ENCODE results near the gene CSTF1.
A peak's percentile ranks its signal among the peaks of the same experiment; 100 is the strongest.

Gene CSTF1

DNA sequence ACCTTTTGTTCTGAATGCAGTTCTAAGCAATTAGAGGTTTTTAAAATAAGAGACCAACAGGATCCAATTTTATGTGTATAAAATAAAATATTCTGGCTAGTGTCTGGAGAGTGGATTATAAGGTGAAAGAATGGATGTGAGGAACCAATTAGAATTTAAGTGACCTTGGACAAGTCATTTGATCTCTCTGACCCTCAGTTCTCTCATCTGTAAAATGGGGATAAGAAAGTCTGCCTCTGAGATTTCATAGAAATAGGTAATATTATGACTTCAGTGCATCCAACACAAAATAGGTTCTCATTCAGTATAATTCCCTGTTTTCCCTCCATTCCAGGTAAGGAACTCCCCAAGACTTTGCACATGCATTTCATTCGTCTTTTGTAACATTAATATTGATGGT is 38.5 kb downstream of the CSTF1 start:
- no peak for DNase-seq

DNA sequence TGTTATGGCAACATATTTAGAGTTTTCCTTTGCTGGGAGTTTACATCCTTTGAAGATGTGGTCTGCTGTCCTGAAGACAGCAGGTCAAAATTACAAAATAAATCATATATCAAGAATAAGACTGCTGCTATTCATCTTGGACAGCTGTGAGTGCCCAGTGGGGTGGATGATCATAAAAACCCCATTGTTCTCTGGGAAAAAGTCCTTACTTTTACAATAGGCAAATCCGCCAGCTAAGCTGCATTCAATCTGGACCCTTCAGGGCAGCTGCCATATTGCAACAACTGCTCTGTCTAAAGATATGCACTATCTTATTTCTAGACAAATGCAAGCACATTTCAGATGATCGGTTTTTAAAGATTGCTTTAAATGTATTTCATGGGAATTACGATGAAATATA is 39.0 kb downstream of the CSTF1 start:
- DNase-seq = no peak

DNA sequence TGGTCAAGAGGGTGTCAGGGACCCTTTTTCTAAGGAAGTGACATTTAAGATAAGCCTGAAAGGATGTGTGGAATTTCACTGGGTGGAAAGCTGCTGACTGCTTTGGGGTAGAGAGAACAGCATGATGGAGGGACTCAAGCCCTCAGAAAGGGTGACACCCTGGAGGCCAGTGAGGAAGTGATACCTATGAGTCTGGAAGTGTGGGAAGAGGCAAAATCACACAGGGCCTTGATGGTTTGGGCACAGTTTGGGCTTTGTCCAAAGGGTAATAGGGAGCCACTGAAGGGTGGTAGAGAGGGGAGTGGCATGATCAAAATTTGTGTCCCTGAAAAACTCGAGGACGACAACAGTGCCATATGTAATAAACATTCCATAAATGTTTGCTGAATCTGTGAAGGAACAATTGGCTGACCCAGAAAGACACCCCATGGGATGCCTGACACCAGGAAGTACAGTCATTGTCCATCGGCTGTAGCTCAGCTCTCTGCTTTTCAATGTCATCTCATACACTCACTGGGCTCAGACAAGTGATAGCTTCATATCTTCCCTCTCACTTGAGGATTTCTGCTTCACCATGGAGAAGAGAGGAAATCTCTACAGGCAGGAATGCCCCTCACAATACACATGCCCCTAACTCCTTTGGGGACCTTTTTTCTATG is 40.9 kb downstream of the CSTF1 start:
- no peak for DNase-seq

DNA sequence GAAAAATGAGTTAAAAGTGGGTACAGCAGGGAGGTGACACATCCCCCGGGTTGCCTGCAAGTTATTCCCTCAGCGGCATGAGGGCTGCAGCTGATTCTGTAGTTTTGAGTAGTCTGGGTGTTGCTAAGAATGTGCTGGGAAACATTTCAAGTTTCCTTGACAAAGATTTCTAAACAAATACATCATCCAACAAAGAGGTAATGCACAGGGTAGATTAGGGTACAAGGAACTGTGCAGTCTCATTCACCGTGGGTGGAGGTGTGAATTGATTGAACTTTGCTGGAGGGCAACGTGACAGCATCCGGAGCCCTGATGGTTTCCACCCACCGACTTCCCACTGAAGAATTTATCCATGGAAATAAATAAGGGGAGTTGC is 41.4 kb downstream of the CSTF1 start:
- no peak for DNase-seq

DNA sequence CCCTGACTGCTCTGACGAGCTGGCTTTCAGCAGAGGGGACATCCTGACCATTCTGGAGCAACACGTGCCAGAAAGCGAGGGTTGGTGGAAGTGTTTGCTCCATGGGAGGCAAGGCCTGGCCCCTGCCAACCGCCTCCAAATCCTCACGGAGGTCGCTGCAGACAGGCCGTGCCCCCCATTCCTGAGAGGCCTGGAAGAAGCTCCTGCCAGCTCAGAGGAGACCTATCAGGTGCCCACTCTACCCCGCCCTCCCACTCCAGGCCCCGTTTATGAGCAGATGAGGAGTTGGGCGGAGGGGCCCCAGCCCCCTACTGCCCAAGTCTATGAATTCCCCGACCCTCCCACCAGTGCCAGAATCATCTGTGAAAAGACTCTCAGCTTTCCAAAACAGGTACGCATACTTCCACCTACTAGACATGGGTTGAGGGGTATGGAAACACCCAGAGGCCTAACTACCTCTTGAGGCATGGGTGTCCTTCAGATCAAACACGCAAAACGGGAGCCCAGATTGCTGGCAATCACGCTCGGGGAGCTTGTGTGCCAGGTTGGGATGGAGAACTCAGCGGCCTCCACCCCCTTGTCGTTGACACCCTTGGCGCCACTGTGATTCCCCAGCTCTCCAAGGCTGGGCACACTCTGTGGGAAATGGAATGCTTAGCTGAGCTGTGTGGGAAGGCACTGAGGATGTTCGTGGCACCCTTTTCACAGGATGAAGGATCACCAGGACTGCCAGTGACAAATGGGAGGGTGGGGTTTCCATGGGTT is 44.9 kb downstream of the CSTF1 start:
- no peak for DNase-seq

DNA sequence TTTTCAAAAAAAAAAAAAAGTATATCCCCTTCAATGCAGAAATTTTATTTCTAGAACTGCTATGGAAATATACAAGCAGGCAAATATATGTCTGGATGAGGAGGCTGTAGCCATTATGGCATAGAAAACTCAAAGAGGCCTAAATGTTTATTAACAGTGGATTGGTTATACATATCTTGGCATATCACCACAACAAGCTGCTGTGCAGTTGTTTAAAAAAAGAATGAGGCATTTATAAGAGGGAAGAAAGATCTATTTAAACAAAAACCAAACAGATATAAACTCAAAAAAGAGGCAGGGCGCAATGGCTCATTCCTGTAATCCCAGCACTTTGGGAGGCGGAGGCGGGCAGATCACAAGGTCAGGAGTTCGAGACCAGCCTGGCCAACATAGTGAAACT is 45.8 kb downstream of the CSTF1 start:
- no peak for DNase-seq

DNA sequence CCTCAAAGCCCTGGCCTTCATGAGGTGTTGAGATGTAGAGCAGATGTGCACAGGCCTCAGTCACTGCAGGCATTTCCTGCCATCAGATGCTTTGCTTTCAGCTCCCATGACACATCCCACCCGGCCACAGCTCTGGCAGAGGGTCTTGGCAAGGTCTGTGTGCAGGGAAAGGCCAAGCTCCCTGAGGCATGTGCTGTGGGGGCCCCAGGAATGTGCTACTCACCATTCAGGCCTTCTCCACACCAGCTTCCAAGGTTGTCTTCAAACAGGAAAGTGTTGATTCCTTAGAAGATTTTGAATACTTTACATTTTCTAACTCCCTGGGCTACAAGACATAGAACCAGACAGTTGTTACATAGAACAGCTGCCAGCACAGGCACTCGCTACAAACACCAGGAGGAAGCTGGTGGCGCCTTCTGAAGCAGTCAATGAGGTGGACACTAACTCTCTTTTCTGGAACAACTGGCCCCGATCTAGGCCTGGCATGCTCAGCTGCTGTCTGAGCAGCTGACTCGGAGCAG is 47.4 kb downstream of the CSTF1 start:
- DNase-seq = no peak

DNA sequence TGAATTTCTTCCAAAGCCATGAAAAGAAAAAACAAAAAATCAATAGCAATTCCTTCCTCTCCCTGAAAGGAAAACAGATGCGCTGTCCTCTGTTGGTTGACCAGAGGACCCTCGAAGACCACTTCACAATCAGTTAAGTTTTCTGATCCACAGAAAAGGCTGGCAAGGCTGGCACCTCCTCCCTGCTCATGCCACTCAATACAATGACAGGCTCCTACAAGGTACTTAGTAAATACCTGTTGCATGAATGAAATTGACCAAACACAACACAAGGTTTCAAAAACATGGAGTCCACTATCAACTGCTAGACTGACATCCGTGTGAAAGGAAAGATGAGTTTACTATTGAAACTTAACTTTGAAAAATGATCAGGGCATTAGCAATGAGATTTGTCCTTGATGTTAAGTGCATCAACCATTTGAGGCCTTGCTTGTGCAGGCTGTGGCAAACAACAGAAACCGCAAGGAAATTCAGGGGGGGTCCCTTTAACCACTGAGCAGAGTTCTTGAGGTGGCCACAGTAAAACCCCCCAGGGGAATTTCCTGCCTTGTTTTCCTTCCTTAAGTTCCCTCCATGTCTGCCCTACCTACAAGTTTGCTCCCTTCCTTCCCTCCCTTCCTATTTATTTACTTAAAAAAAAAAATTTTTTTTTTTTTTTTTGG is 48.0 kb downstream of the CSTF1 start:
- DNase-seq = peak; percentile 35

DNA sequence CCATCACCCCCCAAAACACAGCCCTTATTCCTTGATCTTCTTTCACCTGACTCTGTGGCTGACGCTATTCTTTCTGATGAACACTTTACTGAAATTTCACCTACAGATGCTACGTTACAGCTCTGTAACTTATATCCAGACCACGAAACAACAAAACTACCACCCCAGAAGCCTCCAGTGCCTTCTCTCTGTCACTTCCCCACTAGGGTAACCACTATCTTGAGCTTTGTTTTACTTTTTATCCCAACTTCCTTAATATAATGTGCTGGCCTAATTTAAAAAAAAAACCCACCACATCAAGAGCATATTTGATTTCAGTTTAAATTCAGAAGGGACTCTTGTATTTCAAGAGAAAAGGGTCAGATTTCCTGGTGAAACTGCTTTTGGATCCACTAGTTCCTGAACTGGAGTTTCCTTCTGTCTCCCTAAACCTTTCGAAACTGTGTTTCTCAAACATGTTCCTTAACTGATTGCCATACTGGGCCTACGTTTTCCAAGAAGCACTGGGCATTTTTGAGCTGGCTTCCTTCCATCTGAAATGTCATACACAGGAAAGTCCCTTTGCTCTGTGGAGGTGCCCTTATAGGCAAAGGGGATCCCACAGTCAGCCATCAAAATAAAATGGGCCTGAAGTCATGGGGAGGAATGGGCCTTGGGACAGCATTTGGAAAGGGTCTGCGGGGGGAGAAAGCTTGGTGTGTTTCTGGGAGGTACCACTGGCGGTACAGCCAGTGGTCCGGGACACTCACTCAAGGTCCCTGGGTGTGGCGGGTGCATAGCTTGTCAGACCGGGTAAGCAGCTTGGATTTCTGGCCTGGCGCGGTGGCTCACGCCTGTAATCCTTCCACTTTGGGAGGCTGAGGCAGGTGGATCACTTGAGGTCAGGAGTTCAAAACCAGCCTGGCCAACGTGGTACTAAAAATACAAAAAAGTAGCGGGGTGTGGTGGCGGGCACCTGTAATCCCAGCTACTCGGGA is 50.2 kb downstream of the CSTF1 start:
- no peak for DNase-seq

DNA sequence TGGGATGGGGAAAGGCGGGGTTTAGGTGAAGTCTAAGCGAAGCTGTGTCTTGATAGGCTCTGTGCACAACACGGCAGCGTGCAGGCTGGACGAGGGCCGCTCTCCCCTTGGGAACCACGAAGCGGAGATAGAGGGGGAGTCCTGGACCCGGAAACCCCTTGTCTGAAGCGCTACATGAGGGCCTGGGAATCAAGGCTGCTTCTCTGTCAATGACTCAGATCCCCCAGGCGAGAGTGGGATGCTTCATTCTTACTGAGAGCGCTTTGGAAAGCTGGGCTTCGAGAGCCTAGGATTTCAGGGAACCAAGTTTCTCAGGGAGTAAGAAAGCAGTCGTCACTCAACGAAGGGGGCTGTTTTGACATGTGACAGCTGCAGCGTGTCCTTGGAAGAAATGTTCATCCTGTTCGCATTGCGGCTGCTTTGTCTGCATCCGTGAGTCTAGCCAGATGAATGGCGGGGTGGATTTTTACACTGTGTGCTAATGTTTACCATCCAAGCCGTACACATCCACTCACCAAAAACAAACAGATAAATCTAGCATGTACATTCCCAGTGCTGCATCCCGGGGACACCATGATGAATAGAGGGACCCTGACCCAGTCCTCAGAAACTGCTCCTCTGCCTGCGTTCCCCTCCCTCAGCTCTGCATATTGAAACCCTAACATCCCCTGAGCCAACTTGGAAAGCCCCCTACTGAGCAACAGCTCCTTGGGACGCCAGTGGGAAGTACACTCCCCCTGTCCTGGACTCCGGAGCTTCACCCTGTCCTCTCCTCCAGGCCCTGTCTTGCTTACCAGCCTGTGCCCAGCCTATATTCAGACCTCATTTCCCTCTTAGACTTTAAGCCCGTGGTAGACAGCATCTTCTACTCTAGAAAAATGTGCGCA is 51.5 kb downstream of the CSTF1 start:
- no peak for DNase-seq

DNA sequence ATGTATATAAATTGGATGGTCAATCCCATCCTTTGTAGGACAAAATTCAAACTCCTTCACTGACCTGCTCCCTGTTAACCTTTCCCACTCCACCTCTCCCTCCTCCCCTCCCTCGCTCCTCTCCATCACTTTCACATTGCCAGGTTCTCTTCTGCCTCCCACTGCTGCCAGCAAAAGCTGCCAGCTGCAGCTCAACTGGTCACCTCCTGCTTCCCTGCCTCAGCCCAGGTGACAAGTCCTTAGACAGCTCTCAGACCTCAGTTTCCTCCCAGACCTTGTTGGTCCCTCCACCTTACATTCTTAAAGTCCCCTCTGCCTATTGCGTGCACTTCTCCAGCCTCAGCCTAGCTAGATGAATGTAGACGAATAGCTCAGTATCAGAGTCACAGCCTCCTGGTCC is 52.7 kb downstream of the CSTF1 start:
- DNase-seq = no peak

DNA sequence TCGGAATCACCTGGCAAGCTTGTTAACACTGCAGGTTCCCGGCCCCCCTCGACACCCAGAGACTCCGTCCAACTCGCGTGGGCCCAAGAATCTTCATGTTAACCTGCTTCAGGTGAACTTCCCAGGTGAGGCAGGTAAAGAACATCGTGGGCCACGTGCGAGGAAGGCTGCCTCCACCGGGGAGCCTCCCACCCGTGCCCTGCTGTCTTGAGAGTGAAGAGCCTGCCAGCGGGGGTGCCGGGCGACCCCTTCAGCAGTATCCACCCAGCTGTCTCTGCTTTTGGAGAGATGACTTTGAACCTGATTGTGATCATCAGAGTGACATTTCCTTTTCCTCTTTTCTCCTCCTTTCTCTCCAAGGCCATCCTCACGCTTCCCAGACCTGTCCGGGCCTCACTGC is 53.1 kb downstream of the CSTF1 start:
- DNase-seq = no peak

DNA sequence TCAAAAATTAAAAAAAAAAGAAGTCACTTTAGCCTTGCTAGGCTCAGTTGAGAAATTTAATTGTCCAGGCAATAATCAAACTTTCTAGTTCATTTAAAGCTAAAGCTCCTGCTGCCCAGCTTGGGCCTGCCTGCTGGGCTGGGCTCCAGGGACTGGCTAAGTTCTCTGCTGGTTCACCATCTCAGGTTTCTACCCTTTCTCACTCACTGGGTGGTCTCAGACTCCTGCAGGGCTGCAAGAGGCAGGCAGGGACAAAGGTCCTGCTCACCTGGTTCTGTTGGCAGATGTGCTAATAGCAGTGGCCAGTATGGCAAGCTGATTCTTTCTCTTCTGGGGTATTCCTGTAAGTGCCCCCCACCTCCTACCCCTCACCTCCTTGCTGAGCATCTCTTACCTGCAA is 54.8 kb downstream of the CSTF1 start:
- DNase-seq = no peak

DNA sequence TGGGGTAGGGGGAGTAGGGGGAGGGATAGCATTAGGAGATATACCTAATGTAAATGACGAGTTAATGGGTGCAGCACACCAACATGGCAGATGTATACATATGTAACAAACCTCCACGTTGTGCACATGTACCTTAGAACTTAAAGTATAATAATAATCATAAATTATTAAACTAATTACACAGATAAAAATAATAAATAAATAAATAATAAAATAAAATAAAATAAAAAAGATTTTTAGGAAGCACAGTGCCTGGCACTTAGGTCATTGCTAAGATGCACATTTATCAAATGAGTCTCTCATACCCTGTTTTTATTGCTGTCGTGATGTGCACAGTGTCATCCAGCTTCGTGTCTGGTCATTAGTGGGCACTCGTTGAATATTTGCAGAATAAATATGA is 57.0 kb downstream of the CSTF1 start:
- no peak for DNase-seq

DNA sequence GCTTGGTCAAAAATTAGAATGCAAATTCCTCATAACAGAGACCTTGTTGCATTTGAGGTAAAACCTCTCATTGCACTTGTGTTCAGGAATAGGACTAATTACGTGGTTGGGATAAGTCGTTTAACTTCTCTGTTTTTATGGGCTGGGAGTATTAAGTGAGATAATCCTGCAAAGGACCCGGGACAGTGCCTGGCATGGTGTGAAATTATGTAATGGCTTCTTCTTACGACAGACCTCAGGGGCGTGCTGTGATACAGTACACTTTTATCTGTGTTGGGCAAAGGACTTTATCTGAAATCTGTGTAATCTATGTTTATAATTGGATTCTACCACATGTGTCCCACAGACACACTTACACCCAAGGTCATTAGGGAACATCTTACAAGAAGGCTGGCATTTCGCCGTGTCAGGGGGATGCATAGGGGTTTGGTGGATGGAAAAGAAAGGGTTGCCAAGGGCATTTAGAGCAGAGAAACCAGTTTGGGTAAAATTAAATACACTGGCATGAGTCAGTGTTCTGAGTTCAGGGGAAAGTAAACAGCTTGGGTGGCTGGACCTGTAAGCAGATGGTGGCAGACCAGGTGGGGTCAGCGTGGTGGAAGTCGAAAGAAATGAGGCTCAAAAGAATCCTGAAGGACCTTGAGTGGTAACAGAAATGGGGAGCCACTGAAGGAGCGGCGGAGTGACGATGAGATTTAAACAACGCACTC is 58.8 kb downstream of the CSTF1 start:
- no peak for DNase-seq

DNA sequence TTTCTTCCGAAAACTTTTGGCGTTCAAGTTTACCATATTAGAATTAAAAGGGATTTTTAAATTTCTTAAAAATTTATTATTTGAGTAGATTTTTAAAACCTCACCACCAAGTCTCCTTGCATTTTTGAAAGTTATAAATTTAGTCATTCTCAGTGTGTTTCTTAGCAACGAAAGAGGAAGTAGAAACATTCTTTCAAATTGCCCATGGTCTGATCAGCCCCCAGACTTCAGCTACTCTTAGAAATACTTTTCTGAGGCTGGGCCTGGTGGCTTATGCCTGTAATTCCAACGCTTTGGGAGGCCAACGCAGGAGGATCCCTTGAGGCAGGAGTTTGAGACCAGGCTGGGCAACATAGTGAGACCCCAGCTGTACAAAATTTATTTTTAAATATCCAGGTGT is 60.9 kb downstream of the CSTF1 start:
- DNase-seq = no peak

DNA sequence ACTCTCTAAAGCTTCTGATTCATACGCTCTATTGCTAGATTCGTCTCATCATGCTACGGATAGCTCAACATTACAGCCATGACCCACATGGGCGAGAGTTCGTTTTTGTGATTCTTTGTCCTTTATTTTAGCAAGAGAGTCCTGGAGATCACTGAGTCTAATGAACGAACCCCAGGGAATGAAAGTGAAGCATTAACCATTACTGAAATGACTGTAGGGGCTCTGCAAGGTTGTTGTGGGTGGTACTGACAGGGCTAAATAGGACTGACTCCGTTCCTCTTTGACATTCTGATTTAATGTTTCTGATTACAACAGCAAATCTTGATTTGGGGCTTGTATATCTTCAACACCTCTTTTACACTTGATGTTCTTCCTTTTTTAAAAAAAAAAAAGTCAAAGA is 62.3 kb downstream of the CSTF1 start:
- no peak for DNase-seq

All from T-helper 9 cell (primary cell).